K562 (cell line): ENCODE measurements around the gene SPIB. TPM values are rescaled to one million over a fixed set of nuclear protein-coding genes. Genes with fewer than 3 reads are reported as not detected.

ENCODE experiments used
- CHD2 ChIP-seq: IDR thresholded peaks from 2 replicates; pipeline ENCODE4 v1.6.1; 2011; ENCODE audit warnings: low read depth, low read length
- FOXO4 ChIP-seq: fragments of 450-650 bp; formaldehyde crosslinking; IDR thresholded peaks from 2 replicates; pipeline ENCODE4 v1.4.0; 2020; ENCODE audit warnings: mild to moderate bottlenecking, moderate library complexity
- FOXP4 ChIP-seq: sonication (generic); formaldehyde crosslinking; IDR thresholded peaks from 2 replicates; pipeline ENCODE4 v1.8.0; 2022; ENCODE audit warnings: mild to moderate bottlenecking, missing genetic modification reagents, borderline replicate concordance
- GABPA ChIP-seq: fragments of 200-800 bp; sonication (Bioruptor generic); conservative IDR thresholded peaks from 2 replicates; pipeline ENCODE4 v1.6.1; 2016; ENCODE audit warnings: low read depth, missing genetic modification characterization, missing compliant biosample characterization
- HDAC8 ChIP-seq: fragments of 450-650 bp; IDR thresholded peaks from 2 replicates; pipeline ENCODE4 v1.6.1; 2016; ENCODE audit warnings: mild to moderate bottlenecking, missing genetic modification characterization, moderate library complexity, missing compliant biosample characterization
- HNRNPL ChIP-seq: fragments of 200-400 bp; formaldehyde crosslinking; IDR thresholded peaks from 2 replicates; pipeline ENCODE4 v1.6.1; 2017; ENCODE audit warnings: low read depth, mild to moderate bottlenecking, low read length
- KDM2B ChIP-seq: fragments of 250-450 bp; sonication (Bioruptor Pico); IDR thresholded peaks from 2 replicates; pipeline ENCODE4 v1.8.0; 2021; ENCODE audit warnings: mild to moderate bottlenecking, moderate library complexity
- MBD2 ChIP-seq: sonication (generic); IDR thresholded peaks from 2 replicates; pipeline ENCODE4 v1.6.1; 2016; ENCODE audit warnings: low read depth, borderline replicate concordance
- NEUROD1 ChIP-seq: fragments of 150-350 bp; IDR thresholded peaks from 2 replicates; pipeline ENCODE4 v1.6.1; 2014; ENCODE audit warnings: borderline replicate concordance, low read length, low read depth; ENCODE audit not compliant: partially characterized antibody
- NKRF ChIP-seq: fragments of 450-650 bp; IDR thresholded peaks from 2 replicates; pipeline ENCODE4 v1.6.1; 2016; ENCODE audit warnings: borderline replicate concordance
- PHB2 ChIP-seq: fragments of 450-650 bp; IDR thresholded peaks from 2 replicates; pipeline ENCODE4 v1.6.1; 2017; ENCODE audit warnings: low read depth
- PTRF ChIP-seq: fragments of 450-650 bp; IDR thresholded peaks from 2 replicates; pipeline ENCODE4 v1.6.1; 2016; ENCODE audit warnings: mild to moderate bottlenecking, missing genetic modification characterization, missing compliant biosample characterization
- RBM25 ChIP-seq: fragments of 200-400 bp; formaldehyde crosslinking; IDR thresholded peaks from 2 replicates; pipeline ENCODE4 v1.6.1; 2018; ENCODE audit warnings: low read length, low read depth, moderate library complexity; ENCODE audit not compliant: severe bottlenecking
- RFX7 ChIP-seq: fragments of 250-450 bp; sonication (Bioruptor Pico); IDR thresholded peaks from 2 replicates; pipeline ENCODE4 v1.5.1; 2021; ENCODE audit warnings: mild to moderate bottlenecking
- SNIP1 ChIP-seq: fragments of 450-650 bp; IDR thresholded peaks from 2 replicates; pipeline ENCODE4 v1.7.1; 2017; ENCODE audit warnings: low read depth, mild to moderate bottlenecking
- YY1 ChIP-seq, 3 experiments: IDR thresholded peaks; 2 replicates each; pipeline ENCODE4 v1.6.1; 2011; ENCODE audit warnings: low read length in 2 of 3, mild to moderate bottlenecking in 2 of 3, moderate library complexity in 2 of 3, borderline replicate concordance in 1 of 3, control low read depth in 1 of 3, low read depth in 1 of 3; ENCODE audit not compliant: insufficient read depth in 3 of 3, insufficient replicate concordance in 2 of 3, control insufficient read depth in 1 of 3, insufficient read length in 1 of 3; ENCODE audit errors: extremely low read depth in 1 of 3
- ZBTB12 ChIP-seq: fragments of 250-450 bp; sonication (Bioruptor Pico); IDR thresholded peaks from 2 replicates; pipeline ENCODE4 v1.4.0; 2020
- ZFX ChIP-seq: sonication (generic); formaldehyde crosslinking; IDR thresholded peaks from 2 replicates; pipeline ENCODE4 v1.8.0; 2022; ENCODE audit warnings: mild to moderate bottlenecking, missing genetic modification reagents, moderate library complexity
- ZNF512 ChIP-seq: IDR thresholded peaks from 2 replicates; pipeline ENCODE4 v1.6.1; 2016; ENCODE audit warnings: missing genetic modification characterization, missing compliant biosample characterization
- polyA plus RNA-seq, 8 experiments: library from polyadenylated mRNA; depleted of rRNA in 4 of 8; stranded (reverse) in 5 of 8; unstranded in 3 of 8; fragments of >200 nt; fragmentation: Nextera tagmentation in 2 of 8; fragmentation: Illumina TruSeq in 1 of 8; extraction: Ambion mirVana in 2 of 8; extraction: Trizol in 1 of 8; gene quantifications; 2 replicates each; pipeline versions ENCODE4 v1.2.1 to v1.2.3, GENCODE V29; 2011 to 2014; ENCODE audit warnings: inconsistent platforms in 1 of 8, missing spikeins in 1 of 8
- total RNA-seq, 7 experiments: library from RNA; depleted of rRNA in 6 of 7; stranded (reverse); fragments of >200 nt in 6 of 7; fragmentation: Illumina TruSeq in 2 of 7; extraction: Trizol in 2 of 7; gene quantifications; 2 replicates each; pipeline versions ENCODE4 v1.2.1 to v1.2.3, GENCODE V29; 2011 to 2021; ENCODE audit warnings: low replicate concordance in 1 of 7

Gene SPIB
- total and polyA plus RNA-seq, 9 of the 15 experiments (the other 6 are each of a cell fraction or from before 2014, with no cell fraction given), result 0.06 to 1.0 (median 0.43) TPM; not detected in 1

GRCh38 chr19:50461066-50461875, 42.5 kb downstream of the SPIB start (continued):
- TF ChIP-seq ZBTB12 (CRISPR knock-in tag) (no peak), FOXO4 (CRISPR knock-in tag) (no peak), GABPA (tag) (no peak), MBD2 (no peak), NKRF (no peak), CHD2 (no peak), YY1 (IDR thresholded peaks at IDR 0.05; ENCODE audit: borderline replicate concordance in 1 of 3, control insufficient read depth in 1 of 3, extremely low read depth in 1 of 3, insufficient read depth in 3 of 3, insufficient read length in 1 of 3, insufficient replicate concordance in 2 of 3, low read depth in 1 of 3, low read length in 2 of 3) (no peak), SNIP1 (no peak), ZNF512 (tag) (no peak), NEUROD1 (no peak), ZFX (CRISPR knock-in tag) (no peak), PHB2 (no peak), FOXP4 (no peak), PTRF (tag) (no peak), HDAC8 (tag) (no peak), RBM25 (no peak), RFX7 (CRISPR knock-in tag) (no peak), HNRNPL (no peak), KDM2B (CRISPR knock-in tag) (no peak)
